K562 (cell line): ENCODE data around the gene MACF1. TPM values are rescaled to one million over a fixed set of nuclear protein-coding genes. Genes with fewer than 3 reads are reported as not detected.

Source experiments
- CHD2 ChIP-seq: IDR thresholded peaks from 2 replicates; pipeline ENCODE4 v1.6.1; 2011; ENCODE audit warnings: low read depth, low read length
- EGR1 ChIP-seq: fragments of 450-650 bp; conservative IDR thresholded peaks from 2 replicates; pipeline ENCODE4 v1.6.1; 2017; ENCODE audit warnings: mild to moderate bottlenecking
- EP300 ChIP-seq: IDR thresholded peaks from 2 replicates; pipeline ENCODE4 v1.6.1; 2012; ENCODE audit warnings: low read length, improper control_type of control experiment
- FOXA1 ChIP-seq: fragments of 450-650 bp; IDR thresholded peaks from 2 replicates; pipeline ENCODE4 v1.6.1; 2016; ENCODE audit warnings: mild to moderate bottlenecking, borderline replicate concordance
- GABPB2 ChIP-seq: fragments of 250-450 bp; sonication (Bioruptor Pico); conservative IDR thresholded peaks from 2 replicates; pipeline ENCODE4 v1.5.1; 2021; ENCODE audit warnings: mild to moderate bottlenecking
- PRMT5 ChIP-seq: sonication (generic); formaldehyde crosslinking; IDR thresholded peaks from 2 replicates; pipeline ENCODE4 v1.5.0; 2020; ENCODE audit warnings: missing genetic modification reagents
- REST ChIP-seq, 2 experiments: fragments of 450-650 bp; formaldehyde crosslinking in 1 of 2; IDR thresholded peaks; 2 replicates each; pipeline versions ENCODE4 v1.4.0 to v1.6.1; 2014 to 2020; ENCODE audit warnings: mild to moderate bottlenecking in 2 of 2, borderline replicate concordance in 1 of 2, low read depth in 1 of 2
- SPI1 ChIP-seq: IDR thresholded peaks from 2 replicates; pipeline ENCODE4 v1.6.1; 2011; ENCODE audit warnings: low read depth, low read length, control low read depth, borderline replicate concordance
- SUPT5H ChIP-seq: fragments of 450-650 bp; IDR thresholded peaks from 2 replicates; pipeline ENCODE4 v1.6.1; 2016
- TAF7 ChIP-seq: fragments of 450-650 bp; IDR thresholded peaks from 2 replicates; pipeline ENCODE4 v1.6.1; 2016; ENCODE audit warnings: missing genetic modification characterization, missing compliant biosample characterization
- ZBTB1 ChIP-seq: sonication (generic); formaldehyde crosslinking; IDR thresholded peaks from 2 replicates; pipeline ENCODE4 v1.8.1; 2023; ENCODE audit warnings: missing genetic modification reagents, low read depth, mild to moderate bottlenecking, borderline replicate concordance
- ZBTB11 ChIP-seq, 3 experiments: fragments of 200-800 bp in 1 of 3; fragments of 250-450 bp in 1 of 3; fragments of 450-650 bp in 1 of 3; sonication (Bioruptor Pico) in 1 of 3; sonication (Bioruptor generic) in 1 of 3; formaldehyde crosslinking in 1 of 3; IDR thresholded peaks; 2 replicates each; pipeline versions ENCODE4 v1.6.1 to v1.8.0; 2016 to 2022; ENCODE audit warnings: mild to moderate bottlenecking in 2 of 3, missing genetic modification characterization in 2 of 3, missing compliant biosample characterization in 1 of 3, moderate library complexity in 1 of 3
- polyA plus RNA-seq, 8 experiments: library from polyadenylated mRNA; depleted of rRNA in 4 of 8; stranded (reverse) in 5 of 8; unstranded in 3 of 8; fragments of >200 nt; fragmentation: Nextera tagmentation in 2 of 8; fragmentation: Illumina TruSeq in 1 of 8; extraction: Ambion mirVana in 2 of 8; extraction: Trizol in 1 of 8; gene quantifications; 2 replicates each; pipeline versions ENCODE4 v1.2.1 to v1.2.3, GENCODE V29; 2011 to 2014; ENCODE audit warnings: inconsistent platforms in 1 of 8, missing spikeins in 1 of 8
- total RNA-seq, 7 experiments: library from RNA; depleted of rRNA in 6 of 7; stranded (reverse); fragments of >200 nt in 6 of 7; fragmentation: Illumina TruSeq in 2 of 7; extraction: Trizol in 2 of 7; gene quantifications; 2 replicates each; pipeline versions ENCODE4 v1.2.1 to v1.2.3, GENCODE V29; 2011 to 2021; ENCODE audit warnings: low replicate concordance in 1 of 7

MACF1 gene
- total and polyA plus RNA-seq, 9 of the 15 experiments (the other 6 are each of a cell fraction or from before 2014, with no cell fraction given): 13.2 to 232 (median 112) TPM

GRCh38 chr1:39173119-39173994 lies 31.1 kb upstream of the MACF1 start (continued):
- no peak for TF ChIP-seq TAF7 (tag)
- TF ChIP-seq GABPB2 (CRISPR knock-in tag): no peak
- no peak for TF ChIP-seq FOXA1
- no peak for TF ChIP-seq EGR1
- TF ChIP-seq PRMT5 (CRISPR knock-in tag): no peak
- TF ChIP-seq EP300: no peak
- no peak for TF ChIP-seq SPI1
- no peak for TF ChIP-seq SUPT5H
- no peak for TF ChIP-seq ZBTB11 (CRISPR knock-in tag; IDR thresholded peaks at IDR 0.05)
- no peak for TF ChIP-seq ZBTB1
- no peak for TF ChIP-seq CHD2
- TF ChIP-seq REST (IDR thresholded peaks at IDR 0.05; ENCODE audit: borderline replicate concordance): peak; percentile 21; the same call in 1 of the 2 replicates
- TF ChIP-seq REST (CRISPR knock-in tag; IDR thresholded peaks at IDR 0.05; ENCODE audit: low read depth): no peak
- TF ChIP-seq, all 486 proteins: peak for 7
